Activated CD4-positive, alpha-beta memory T cell treated with anti-CD3 and anti-CD28 coated beads for 36 hours (primary cell): Measurements from ENCODE around the gene METTL8. TPM values are rescaled to one million over a fixed set of nuclear protein-coding genes. Genes with fewer than 3 reads are reported as not detected.

ENCODE experiments used
- CTCF ChIA-PET: fragments of 350-600 bp; sonication (Branson Sonifier 250); formaldehyde crosslinking; loops from one replicate; lab custom pipeline; 2021; ENCODE audit warnings: antibody characterized with exemption, inconsistent platforms; lab: Charles Lee
- POLR2A ChIA-PET: fragments of 350-600 bp; sonication (Branson Sonifier 250); formaldehyde crosslinking; loops from one replicate; lab custom pipeline; 2021; ENCODE audit warnings: antibody characterized with exemption; lab: Charles Lee
- DNase-seq: peaks from one replicate; pipeline ENCODE4 v3.0.0-alpha.2; 2020
- H3K27ac Mint-ChIP-seq: one replicate; pipeline ENCODE4 v1.8.0; 2021; ENCODE audit warnings: mixed read lengths
- H3K27me3 Mint-ChIP-seq: one replicate; pipeline ENCODE4 v1.8.0; 2021; ENCODE audit warnings: mixed read lengths
- H3K36me3 Mint-ChIP-seq: one replicate; pipeline ENCODE4 v1.8.0; 2021; ENCODE audit warnings: mixed read lengths
- H3K4me1 Mint-ChIP-seq: one replicate; pipeline ENCODE4 v1.8.0; 2021; ENCODE audit warnings: low read depth, mixed read lengths
- H3K4me3 Mint-ChIP-seq: one replicate; pipeline ENCODE4 v1.8.0; 2021; ENCODE audit warnings: mild to moderate bottlenecking, mixed read lengths
- H3K9me3 Mint-ChIP-seq: one replicate; pipeline ENCODE4 v1.8.0; 2021; ENCODE audit warnings: mixed read lengths
- intact Hi-C: fragments of 100-400 bp; cut with micrococcal nuclease; formaldehyde crosslinking; loops from one replicate; pipeline ENCODE4 v1.15.1; 2023
- total RNA-seq, 2 experiments: library from RNA; stranded (reverse); gene quantifications; one replicate each; pipeline ENCODE4 v1.2.3, GENCODE V29; 2021

Gene METTL8
- total RNA-seq, 2 experiments from 2014 or later: 33.3 to 40.9 TPM

- ChIA-PET POLR2A (interaction anchor here (0.6 kb wide), 1 partner anchor 36 kb away, joined by 3 read pairs; no protein-coding TSS in a partner anchor), CTCF (no interaction called here)
- Mint-ChIP-seq H3K4me1 (no peaks in the 10 kb centered on the region), H3K4me3 (no peak overlapping the region), H3K36me3 (no peaks in the 10 kb centered on the region), H3K27me3 (no peaks in the 10 kb centered on the region), H3K27ac (no peak overlapping the region), H3K9me3 (no peaks in the 10 kb centered on the region)
- DNase-seq: no peak
- intact Hi-C loops: no loop called here
Measured at GRCh38 chr2:171271971-171272436, 161.8 kb downstream of the METTL8 start.

DNA sequence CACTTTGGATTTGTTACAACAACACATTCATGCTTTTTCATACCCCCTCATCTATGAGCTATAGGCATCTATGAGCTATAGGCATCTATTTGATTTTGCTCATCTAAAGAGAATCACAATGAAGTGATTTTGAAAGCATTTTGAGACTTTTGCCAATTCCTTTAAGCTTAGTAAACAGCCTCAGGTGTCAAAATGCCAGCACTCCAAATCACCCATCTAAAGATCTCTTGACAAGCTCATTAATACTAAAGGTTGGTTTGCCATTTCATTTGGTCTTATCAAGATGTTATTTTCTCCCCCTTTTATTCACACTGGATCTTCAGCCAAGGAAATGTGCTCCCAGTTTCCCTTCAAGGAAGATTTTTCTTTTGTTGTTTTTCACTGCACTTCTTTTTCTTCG lies 162.4 kb downstream of the METTL8 start:
- ChIA-PET POLR2A (interaction anchor here (0.6 kb wide), 1 partner anchor 36 kb away, joined by 3 read pairs; no protein-coding TSS in a partner anchor), CTCF (no interaction called here)
- H3K4me3 Mint-ChIP-seq: no peak overlapping the region
- H3K27ac Mint-ChIP-seq: no peak overlapping the region
- H3K4me1 Mint-ChIP-seq: no peaks in the 10 kb centered on the region
- H3K9me3 Mint-ChIP-seq: no peaks in the 10 kb centered on the region
- intact Hi-C loops: no loop called here
- no peaks in the 10 kb centered on the region for H3K27me3 Mint-ChIP-seq
- H3K36me3 Mint-ChIP-seq: no peaks in the 10 kb centered on the region
- no peak for DNase-seq

GRCh38 chr2:171267855-171268629 lies 165.7 kb downstream of the METTL8 start:
- H3K27ac Mint-ChIP-seq: no peak overlapping the region
- ChIA-PET POLR2A (no interaction called here), CTCF (interaction anchor here (0.8 kb wide), 1 partner anchor 136 kb away, joined by 3 read pairs; no protein-coding TSS in a partner anchor)
- no peaks in the 10 kb centered on the region for H3K27me3 Mint-ChIP-seq
- intact Hi-C loops: no loop called here
- no peak for DNase-seq
- peaks cover 8% of the 10 kb centered on the region for H3K4me1 Mint-ChIP-seq
- no peaks in the 10 kb centered on the region for H3K9me3 Mint-ChIP-seq
- H3K36me3 Mint-ChIP-seq: no peaks in the 10 kb centered on the region
- no peak overlapping the region for H3K4me3 Mint-ChIP-seq

Other genes with a start within 250 kb of the METTL8 start
- gene DCAF17, start 236 bp upstream of the METTL8 start, total RNA-seq: 10 to 100 TPM; 14.1 to 14.7 TPM
- under 1 TPM; 0.86 to 0.99 TPM for gene CYBRD1, start 88.5 kb upstream of the METTL8 start, total RNA-seq